ENCODE results near the gene SCAMP3. TPM values are rescaled to one million over a fixed set of nuclear protein-coding genes. Genes with fewer than 3 reads are reported as not detected.

The SCAMP3 gene
- 23.2 and 26.9 TPM in 2 replicates for total RNA-seq (2013; cell fraction: nucleolus; rRNA removed)
- total RNA-seq (2014; rRNA removed) (82.3 and 90.4 TPM in 2 replicates), total RNA-seq (2014; rRNA removed; fragmentation: Illumina TruSeq; extraction: Trizol) (14.2 and 17.2 TPM in 2 replicates), total RNA-seq (2021) (73.3 and 82.1 TPM in 2 replicates), polyA plus RNA-seq (2011; rRNA removed) (45.8 and 93.8 TPM in 2 replicates), polyA plus RNA-seq (2014; fragmentation: Illumina TruSeq; extraction: Trizol) (34.0 and 50.2 TPM in 2 replicates), polyA plus RNA-seq (2014; fragmentation: Nextera tagmentation; extraction: Ambion mirVana) (10 to 100 TPM; 55.1 to 84.1 TPM), polyA plus RNA-seq (2014; rRNA removed) (133 and 143 TPM in 2 replicates), polyA plus RNA-seq (2016; fragmentation: Nextera tagmentation; extraction: Ambion mirVana) (100 to 1,000 TPM; 128 to 130 TPM), polyA minus RNA-seq (2011; rRNA and poly(A)+ RNA removed) (62.3 and 83.5 TPM in 2 replicates), Bru-seq, nascent RNA (percentile 80 among the genes with signal in this experiment), BruChase-seq, experiment 1, labeled RNA remaining after a 6-hour chase (percentile 93 among the genes with signal in this experiment), BruChase-seq, experiment 2, labeled RNA remaining after a 2-hour chase (percentile 90 among the genes with signal in this experiment)
- 60.8 TPM for polyA plus RNA-seq (2011; ENCODE audit: low read depth)
- 143 and 152 TPM in 2 replicates for polyA plus RNA-seq (2011; cell fraction: cytosol; rRNA removed)
- 98.8 and 99.2 TPM in 2 replicates for polyA plus RNA-seq (2011; cell fraction: nucleus; rRNA removed)
- 58.7 and 60.7 TPM in 2 replicates for polyA plus RNA-seq (2012)
- polyA minus RNA-seq (2011; cell fraction: cytosol; rRNA and poly(A)+ RNA removed), result 33.0 and 40.9 TPM in 2 replicates
- 18.5 and 24.1 TPM in 2 replicates for polyA minus RNA-seq (2011; cell fraction: nucleus; rRNA and poly(A)+ RNA removed)
- long read RNA-seq, experiment 1, transcript SCAMP3-201 (9 exons, 1,446 nt), result major isoform, 65 of 106 reads
- long read RNA-seq, experiment 1, transcript SCAMP3-202 (8 exons, 1,537 nt), result minor isoform, 21 of 106 reads
- long read RNA-seq, experiment 1, partial matches to known transcripts, result 3 of 106 reads
- long read RNA-seq, experiment 1, other reads (novel, unspliced or antisense), result 17 of 106 reads
- long read RNA-seq, experiment 2, transcript SCAMP3-201 (9 exons, 1,446 nt), result major isoform, 5 of 16 reads
- long read RNA-seq, experiment 2, partial matches to known transcripts, result 2 of 16 reads
- long read RNA-seq, experiment 2, other reads (novel, unspliced or antisense), result 6 of 16 reads

DNA sequence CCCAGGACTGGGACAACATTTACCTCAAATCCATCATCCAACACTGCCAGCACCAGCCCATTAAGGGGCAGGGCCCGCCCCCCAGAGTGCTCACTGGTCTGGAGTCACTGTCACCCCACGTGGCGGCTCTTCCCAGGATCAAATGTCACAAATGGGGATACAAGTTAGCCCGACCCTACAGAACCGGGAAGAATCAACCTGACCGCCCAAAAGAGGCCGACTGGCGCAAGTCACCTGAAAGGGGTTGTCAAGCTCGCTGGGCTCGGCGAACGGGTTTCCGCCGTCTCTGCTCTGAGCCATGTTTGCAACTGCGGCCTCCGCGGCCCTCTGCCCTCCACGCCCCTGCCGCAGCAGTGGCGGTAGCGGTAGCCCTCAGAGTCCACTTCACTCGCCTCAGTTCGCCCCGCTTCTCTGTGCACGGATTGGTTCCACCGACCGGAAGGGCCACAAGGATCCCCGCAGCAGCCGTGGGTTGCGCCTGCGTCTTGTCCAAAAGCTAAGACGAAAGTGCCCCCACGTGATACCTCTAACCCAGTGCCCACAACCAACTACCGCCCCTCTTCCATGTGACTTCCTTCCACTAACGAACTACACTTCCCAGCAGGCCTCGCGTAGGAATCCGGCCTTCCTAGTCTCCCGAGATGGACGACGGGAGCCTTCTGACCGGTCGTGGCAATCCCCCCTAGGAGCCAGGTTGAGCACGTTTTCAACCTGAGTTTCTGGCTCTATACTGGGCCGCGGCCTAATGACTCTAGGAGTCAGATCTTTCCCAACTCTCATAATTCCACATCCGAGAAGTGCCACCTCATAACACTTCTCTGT is at the start of gene SCAMP3:
SCAMP3 (minus strand) TSS at position 509 of the 822 bp plus-strand sequence; CDS start at position 300, 209 bp downstream.
- WGBS (ENCODE audit: insufficient coverage, insufficient replicate concordance, low lambda C conversion rate, missing lambda C conversion rate), result 1% methylated on average over 47 of the region's 47 CpGs
- H3K4me3 ChIP-seq, result peak within 1 kb of the TSS; percentile 77
- intact Hi-C loops (cut with micrococcal nuclease; ENCODE audit: unreplicated experiment), result no loop called here
- BruUV-seq (replicated peaks), result TSS peak; percentile 59
- H3K36me3 ChIP-seq (ENCODE audit: control insufficient read depth in 2 of 2, insufficient read depth in 2 of 2, low read length in 1 of 2), result peaks cover 15 to 19% of the 10 kb centered on the region in 2 experiments; a peak in 3 of 4 replicates
- H3K9ac ChIP-seq (ENCODE audit: control insufficient read depth, insufficient read depth, low read length), result peak within 1 kb of the TSS; percentile 82
- peak within 1 kb of the TSS; percentile 91 for H2AFZ ChIP-seq (ENCODE audit: control insufficient read depth, low read depth, low read length)
- CTCF ChIA-PET, result interaction anchor here (0.9 to 4.3 kb wide), 9 partner anchors 11 to 89 kb away, joined by 3 to 78 read pairs (median 4); partner anchors contain the start of genes CLK2, KRTCAP2, MTX1 and THBS3
- SMC1A ChIA-PET (ENCODE audit: uncharacterized antibody, unreplicated experiment), result interaction anchor here (1.0 to 1.4 kb wide), 4 partner anchors 10 to 46 kb away, joined by 3 to 5 read pairs (median 4); partner anchors contain the start of gene FDPS
- H3K4me2 ChIP-seq (ENCODE audit: control insufficient read depth, insufficient read depth), result peak within 1 kb of the TSS; percentile 91
- FAIRE-seq, result peak; percentile 96
- no peaks in the 10 kb centered on the region for H4K20me1 ChIP-seq (ENCODE audit: control insufficient read depth, insufficient read depth)
- POLR2A ChIA-PET, result interaction anchor here (0.5 to 1.9 kb wide), 7 partner anchors 10 to 481 kb away, joined by 3 to 13 read pairs (median 6); partner anchors contain the start of genes CLK2 and HCN3
- peak; percentile 96 for DNase-seq (ENCODE audit: low read depth, low spot score)
- peaks cover 20% of the 10 kb centered on the region for H3K79me2 ChIP-seq (ENCODE audit: control insufficient read depth, insufficient read depth, low read length)
- no peaks in the 10 kb centered on the region for H3K27me3 ChIP-seq (replicated peaks in 1 of 2; ENCODE audit: control insufficient read depth in 2 of 2, insufficient read depth in 2 of 2, low read length in 1 of 2)
- H3K9me3 ChIP-seq (replicated peaks; ENCODE audit: control insufficient read depth, insufficient read depth, low read length), result no peaks in the 10 kb centered on the region
- RAD21 ChIA-PET (ENCODE audit: unreplicated experiment), result interaction anchor here (0.5 to 4.2 kb wide), 5 partner anchors 11 to 177 kb away, joined by 3 to 26 read pairs (median 5); partner anchors contain the start of genes CLK2 and FDPS
- peaks cover 7% of the 10 kb centered on the region for H3K4me1 ChIP-seq (ENCODE audit: control insufficient read depth, insufficient read depth, low read length)
- in situ Hi-C loops (cut with MboI), result no loop called here
- peak within 1 kb of the TSS; percentile 84 for H3K27ac ChIP-seq (ENCODE audit: control insufficient read depth, insufficient read depth)
- peak; percentile 98 for ATAC-seq
- TF ChIP-seq POU2F2 (IDR thresholded peaks at IDR 0.05; ENCODE audit: borderline replicate concordance, low read depth, low read length), result peak; percentile 75; the same call in 2 of the 3 replicates
- TF ChIP-seq GATAD2B (conservative IDR thresholded peaks at IDR 0.05; ENCODE audit: low read depth), result peak; percentile 40; the same call in 1 of the 2 replicates
- TF ChIP-seq RELA (IDR thresholded peaks at IDR 0.05; ENCODE audit: borderline replicate concordance, partially characterized antibody), result peak; percentile 93
- no peak for TF ChIP-seq RBBP5 (conservative IDR thresholded peaks at IDR 0.05)
- no peak; the same call in 1 of the 2 replicates for TF ChIP-seq ZNF24 (IDR thresholded peaks at IDR 0.05)
- TF ChIP-seq, protein P1, sequence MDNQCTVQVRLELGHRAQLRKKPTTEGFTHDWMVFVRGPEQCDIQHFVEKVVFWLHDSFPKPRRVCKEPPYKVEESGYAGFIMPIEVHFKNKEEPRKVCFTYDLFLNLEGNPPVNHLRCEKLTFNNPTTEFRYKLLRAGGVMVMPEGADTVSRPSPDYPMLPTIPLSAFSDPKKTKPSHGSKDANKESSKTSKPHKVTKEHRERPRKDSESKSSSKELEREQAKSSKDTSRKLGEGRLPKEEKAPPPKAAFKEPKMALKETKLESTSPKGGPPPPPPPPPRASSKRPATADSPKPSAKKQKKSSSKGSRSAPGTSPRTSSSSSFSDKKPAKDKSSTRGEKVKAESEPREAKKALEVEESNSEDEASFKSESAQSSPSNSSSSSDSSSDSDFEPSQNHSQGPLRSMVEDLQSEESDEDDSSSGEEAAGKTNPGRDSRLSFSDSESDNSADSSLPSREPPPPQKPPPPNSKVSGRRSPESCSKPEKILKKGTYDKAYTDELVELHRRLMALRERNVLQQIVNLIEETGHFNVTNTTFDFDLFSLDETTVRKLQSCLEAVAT (IDR thresholded peaks at IDR 0.05), result peak; percentile 56; the same call in 1 of the 2 replicates
- no peak for TF ChIP-seq MYB (IDR thresholded peaks at IDR 0.05; ENCODE audit: borderline replicate concordance, low read depth, low read length)
- TF ChIP-seq, protein P2, sequence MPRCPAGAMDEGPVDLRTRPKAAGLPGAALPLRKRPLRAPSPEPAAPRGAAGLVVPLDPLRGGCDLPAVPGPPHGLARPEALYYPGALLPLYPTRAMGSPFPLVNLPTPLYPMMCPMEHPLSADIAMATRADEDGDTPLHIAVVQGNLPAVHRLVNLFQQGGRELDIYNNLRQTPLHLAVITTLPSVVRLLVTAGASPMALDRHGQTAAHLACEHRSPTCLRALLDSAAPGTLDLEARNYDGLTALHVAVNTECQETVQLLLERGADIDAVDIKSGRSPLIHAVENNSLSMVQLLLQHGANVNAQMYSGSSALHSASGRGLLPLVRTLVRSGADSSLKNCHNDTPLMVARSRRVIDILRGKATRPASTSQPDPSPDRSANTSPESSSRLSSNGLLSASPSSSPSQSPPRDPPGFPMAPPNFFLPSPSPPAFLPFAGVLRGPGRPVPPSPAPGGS (IDR thresholded peaks at IDR 0.05; ENCODE audit: borderline replicate concordance, insufficient read depth, low read depth, low read length, poor library complexity, severe bottlenecking), result peak; percentile 94
- no peak for TF ChIP-seq CEBPB (IDR thresholded peaks at IDR 0.05; ENCODE audit: borderline replicate concordance in 1 of 2, low read depth in 2 of 2, low read length in 2 of 2)
- TF ChIP-seq LARP7 (IDR thresholded peaks at IDR 0.05), result no peak; the same call in 1 of the 2 replicates
- no peak for TF ChIP-seq TCF12 (IDR thresholded peaks at IDR 0.05; ENCODE audit: low read depth, low read length)
- no peak for TF ChIP-seq SREBF2 (IDR thresholded peaks at IDR 0.05; ENCODE audit: low read length)

Measured in GM12878 (cell line).